Heart right ventricle (tissue), 16 donors: ENCODE measurements around the gene ADAMTS20. TPM values are rescaled to one million over a fixed set of nuclear protein-coding genes. Genes with fewer than 3 reads are reported as not detected.

Experiments used
- ATAC-seq, 8 donors: fragments of 200-7000 bp; cut with Tn5 transposase; one replicate each; pipeline ENCODE4 v1.9.1; 2020; ENCODE audit warnings: mild to moderate bottlenecking in 8 of 8, moderate library complexity in 8 of 8, moderate number of reproducible peaks in 1 of 8
- DNase-seq, 2 donors: peaks; one replicate each; pipeline ENCODE4 v3.0.0-alpha.2; 2020
- H3K27ac ChIP-seq, 10 donors: fragments of 200-600 bp; sonication (generic) in 2 of 10; one replicate each; pipeline versions ENCODE4 v1.5.0 to v1.8.0; 2020 to 2022; ENCODE audit warnings: mild to moderate bottlenecking in 3 of 10
- H3K27me3 ChIP-seq, 7 donors: fragments of 200-600 bp; one replicate each; pipeline ENCODE4 v1.8.0; 2021 to 2022; ENCODE audit warnings: mild to moderate bottlenecking in 2 of 7
- H3K36me3 ChIP-seq, 9 donors: fragments of 200-600 bp; sonication (generic) in 1 of 9; one replicate each; pipeline versions ENCODE4 v1.5.0 to v1.8.0; 2020 to 2022; ENCODE audit warnings: mild to moderate bottlenecking in 2 of 9
- H3K4me1 ChIP-seq, 9 donors: fragments of 200-600 bp; sonication (generic) in 1 of 9; one replicate each; pipeline versions ENCODE4 v1.5.0 to v1.8.0; 2020 to 2022; ENCODE audit warnings: mild to moderate bottlenecking in 4 of 9
- H3K4me3 ChIP-seq, 10 donors: fragments of 200-600 bp; sonication (generic) in 2 of 10; one replicate each; pipeline versions ENCODE4 v1.5.0 to v1.8.0; 2020 to 2022; ENCODE audit warnings: mild to moderate bottlenecking in 7 of 10, moderate library complexity in 2 of 10
- H3K9me3 ChIP-seq, 11 donors: fragments of 200-600 bp in 10 of 11; sonication (generic) in 2 of 11; one replicate each; pipeline versions ENCODE4 v1.5.0 to v1.8.0; 2013 to 2022; ENCODE audit warnings: mild to moderate bottlenecking in 2 of 11, control low read depth in 1 of 11, moderate library complexity in 1 of 11
- CTCF ChIP-seq, 9 donors: fragments of 200-600 bp; sonication (generic) in 2 of 9; IDR thresholded peaks; one replicate each; pipeline versions ENCODE4 v1.5.0 to v1.8.0; 2021 to 2022; ENCODE audit warnings: antibody characterized with exemption in 9 of 9, mild to moderate bottlenecking in 5 of 9, moderate library complexity in 1 of 9
- WGBS, 2 donors: extraction: QIAGEN DNeasy Blood & Tissue Kit; methylation state at CpG; one replicate each; pipeline ENCODE4 v1.1.7; 2013; ENCODE audit warnings: inconsistent platforms in 1 of 2; 5-methylcytosine and 5-hydroxymethylcytosine counted together
- intact Hi-C, 10 donors: fragments of 100-400 bp; cut with DNase I; formaldehyde crosslinking; loops; one replicate each; pipeline versions ENCODE4 v1.11.1 to v1.14.2; 2022
- polyA plus RNA-seq, 2 donors: library from polyadenylated mRNA; stranded (reverse); fragments of 200-250 nt; gene quantifications; one replicate each; pipeline ENCODE4 v1.2.3, GENCODE V29; 2013
- total RNA-seq, 10 donors: library from RNA; stranded (reverse); fragmentation: NEBNext Ultra II Directional in 3 of 10; extraction: Animal tissue kit (Norgen Biotek cat#: 25700) in 3 of 10; gene quantifications; one replicate each; pipeline versions ENCODE4 v1.2.1 to v1.2.4, GENCODE V29; 2021 to 2023
- donor health status: Arrhythmogenic right ventricular cardiomyopathy.
- donor health status: ischemic (EF 13 %, LVEDD 7.1; RV severe dilation, severe dysfunction).
- donor health status: healthy with polysubstance abuse.
- donor health status: DM: no; HTN: yes; CAD: no.
- donor health status: DM: no; HTN: no; CAD: no.
- donor health status: ischemic (EF 25% LVEDD 6.9; RV normal size, moderate dysfunction).
- donor health status: ischemic (EF 25% LVEDD 5.7; RV mildly dilated, moderate dysfunction).
- donor health status: healthy.
- donor health status: DM: yes; HTN: yes; CAD: no.
- donor health status: Ischemic cardiomyopathy.
- donor health status: ischemic (EF 35%, LVEDD 5.7; RV mildly dilated, moderate dysfunction).
- donor health status: nonischemic (EF 11% LVEDD 7.7; RV severe dilation, severe dysfunction).
- donor health status: DM: yes; HTN: yes; CAD: no.
- donor health status: PGD.
- donor health status: ischemic (EF 29% LVEDD 5.4; RV normal size, mild dysfunction).
- donor health status: nonischemic (EF 23%, LVEDD 6.1; RV moderate dilation, normal function).

Gene ADAMTS20
- total and polyA plus RNA-seq, 12 donors: not detected

GRCh38 chr12:43407816-43408645 lies 144.0 kb downstream of the ADAMTS20 start:
- Histone ChIP-seq H3K9me3 (no peaks in the 10 kb centered on the region), H3K4me1 (no peaks in the 10 kb centered on the region), H3K27me3 (no peaks in the 10 kb centered on the region), H3K4me3 (no peak overlapping the region), H3K27ac (no peak overlapping the region), H3K36me3 (no peaks in the 10 kb centered on the region)
- ATAC-seq (no peak), DNase-seq (no peak)
- no peak for TF ChIP-seq CTCF (IDR thresholded peaks at IDR 0.05)
- 40 to 65% methylated on average over 1 of the region's 1 CpG for WGBS, 2 donors
- intact Hi-C loops: no loop called here

GRCh38 chr12:43406801-43407200 lies 145.2 kb downstream of the ADAMTS20 start:
- intact Hi-C loops: no loop called here
- ATAC-seq: no peak
- no peak overlapping the region for H3K4me3 ChIP-seq

GRCh38 chr12:43402436-43402835 lies 149.6 kb downstream of the ADAMTS20 start:
- Histone ChIP-seq H3K27me3 (no peaks in the 10 kb centered on the region), H3K4me3 (no peak overlapping the region), H3K27ac (no peak overlapping the region), H3K36me3 (no peaks in the 10 kb centered on the region), H3K4me1 (no peaks in the 10 kb centered on the region), H3K9me3 (no peaks in the 10 kb centered on the region)
- intact Hi-C loops: no loop called here
- no peak for TF ChIP-seq CTCF (IDR thresholded peaks at IDR 0.05)
- DNase-seq (no peak), ATAC-seq (no peak)

More at GRCh38 chr12:43406801-43407200, 145.2 kb downstream of the ADAMTS20 start:
- no peak for TF ChIP-seq CTCF (IDR thresholded peaks at IDR 0.05)
- no peaks in the 10 kb centered on the region for H3K27me3 ChIP-seq
- H3K27ac ChIP-seq: no peak overlapping the region
- H3K4me1 ChIP-seq: no peaks in the 10 kb centered on the region
- H3K36me3 ChIP-seq: no peaks in the 10 kb centered on the region
- no peak for DNase-seq
- 88% methylated on average over 1 of the region's 1 CpG for WGBS, 2 donors
- no peaks in the 10 kb centered on the region for H3K9me3 ChIP-seq

- WGBS, 2 donors: 9 to 12% methylated on average over 1 of the region's 1 CpG
- no peaks in the 10 kb centered on the region for H3K36me3 ChIP-seq
- DNase-seq: no peak
Observed at GRCh38 chr12:43401096-43401495, 150.9 kb downstream of the ADAMTS20 start.

More at GRCh38 chr12:43401096-43401495, 150.9 kb downstream of the ADAMTS20 start:
- Histone ChIP-seq H3K4me3 (no peak overlapping the region), H3K4me1 (no peaks in the 10 kb centered on the region), H3K27ac (no peak overlapping the region), H3K9me3 (no peaks in the 10 kb centered on the region), H3K27me3 (peaks cover 0 to 8% (median 0%) of the 10 kb centered on the region in 7 donors)
- ATAC-seq: no peak
- intact Hi-C loops: no loop called here
- TF ChIP-seq CTCF (IDR thresholded peaks at IDR 0.05): no peak
